ENCODE measurements around the gene SYT7. TPM values are rescaled to one million over a fixed set of nuclear protein-coding genes. Genes with fewer than 3 reads are reported as not detected.

SYT7 gene
- total RNA-seq, 1 experiment from 2014 or later: 0.47 TPM

GRCh38 chr11:61555978-61556377 lies 24.9 kb downstream of the SYT7 start:
- no peak for DNase-seq (ENCODE audit: extremely low read depth, low read depth)

DNA sequence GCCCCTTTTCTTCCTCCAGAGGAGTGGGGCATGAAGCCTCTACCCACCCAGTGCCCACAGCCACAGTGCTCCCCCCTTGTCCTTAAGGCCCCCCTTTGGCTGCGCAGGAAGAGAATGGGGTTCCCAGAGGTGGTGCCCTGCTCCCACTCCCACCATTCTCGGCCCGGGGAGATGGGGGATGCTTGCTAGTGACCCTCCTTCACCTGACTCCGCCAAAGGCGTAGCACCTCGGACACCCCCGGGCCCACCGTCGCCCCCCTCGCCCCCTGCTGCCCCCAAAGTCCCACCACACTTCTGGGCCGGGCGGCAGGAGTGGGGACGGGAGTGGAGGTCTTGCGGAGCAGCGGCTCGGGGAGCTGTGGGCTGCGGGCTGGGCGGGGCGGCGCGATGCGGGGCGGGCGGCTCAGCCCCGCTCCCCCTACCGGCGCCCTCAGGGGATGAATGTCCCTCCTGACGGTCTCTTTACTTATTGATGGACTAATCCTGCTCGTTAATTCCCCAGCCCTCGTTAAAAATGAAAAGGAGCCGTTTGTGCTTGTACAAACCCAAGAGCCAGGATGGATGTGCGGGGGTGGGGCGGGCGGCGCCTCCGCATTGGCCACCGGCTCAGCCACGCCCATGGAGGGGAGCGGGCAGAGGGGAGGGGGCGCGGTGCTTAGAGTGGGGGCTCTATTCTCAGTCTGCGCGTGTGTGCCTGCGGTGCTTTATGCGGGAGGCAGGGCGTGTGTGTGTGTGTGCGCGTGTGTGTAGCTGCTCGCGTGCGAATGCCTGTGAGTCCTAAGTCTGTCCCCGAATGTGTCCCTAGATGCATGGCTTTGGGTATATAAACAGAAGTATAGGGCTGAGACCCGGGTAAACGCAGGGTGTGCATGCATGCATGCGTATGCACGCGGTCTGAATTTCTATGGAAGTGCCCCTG lies 25.6 kb downstream of the SYT7 start:
- no peak for DNase-seq (ENCODE audit: extremely low read depth, low read depth)

DNA sequence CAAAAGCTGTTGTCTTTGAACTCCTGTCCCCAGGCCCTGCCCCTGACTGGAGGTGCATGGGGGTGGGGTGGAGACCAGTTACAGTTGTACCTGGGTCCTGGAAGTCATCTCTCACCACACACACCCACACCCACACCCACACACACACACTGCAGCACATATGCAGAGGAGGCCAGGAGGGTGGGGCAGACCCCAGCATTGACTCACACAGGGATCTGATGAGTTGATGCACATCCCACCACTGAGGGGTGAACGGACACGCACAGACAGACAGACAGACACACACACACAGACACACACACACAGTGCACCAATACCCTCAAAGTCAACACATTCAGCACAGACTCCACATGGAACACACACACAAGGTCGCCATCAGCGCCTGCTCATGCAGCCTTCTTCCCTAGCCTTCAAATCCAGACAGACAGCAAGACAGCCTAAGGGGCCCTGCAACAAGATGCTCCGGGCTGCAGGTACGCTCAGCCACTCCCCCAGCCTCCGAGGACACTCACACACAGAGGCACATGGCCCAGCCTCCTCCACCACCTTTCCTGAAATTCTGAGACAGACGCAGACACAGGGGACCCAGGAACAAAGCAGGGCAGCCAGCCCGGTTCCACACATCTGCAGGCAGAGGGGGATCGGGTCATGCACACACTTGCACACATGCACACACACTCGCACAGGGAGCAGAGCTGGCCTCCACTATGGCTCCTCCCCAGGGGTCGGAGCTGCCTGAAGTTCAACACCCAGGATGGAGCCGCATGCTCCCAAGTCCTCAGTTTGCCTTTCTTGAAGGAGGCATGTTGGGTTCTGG lies 26.5 kb downstream of the SYT7 start:
- DNase-seq (ENCODE audit: extremely low read depth, low read depth): no peak

DNA sequence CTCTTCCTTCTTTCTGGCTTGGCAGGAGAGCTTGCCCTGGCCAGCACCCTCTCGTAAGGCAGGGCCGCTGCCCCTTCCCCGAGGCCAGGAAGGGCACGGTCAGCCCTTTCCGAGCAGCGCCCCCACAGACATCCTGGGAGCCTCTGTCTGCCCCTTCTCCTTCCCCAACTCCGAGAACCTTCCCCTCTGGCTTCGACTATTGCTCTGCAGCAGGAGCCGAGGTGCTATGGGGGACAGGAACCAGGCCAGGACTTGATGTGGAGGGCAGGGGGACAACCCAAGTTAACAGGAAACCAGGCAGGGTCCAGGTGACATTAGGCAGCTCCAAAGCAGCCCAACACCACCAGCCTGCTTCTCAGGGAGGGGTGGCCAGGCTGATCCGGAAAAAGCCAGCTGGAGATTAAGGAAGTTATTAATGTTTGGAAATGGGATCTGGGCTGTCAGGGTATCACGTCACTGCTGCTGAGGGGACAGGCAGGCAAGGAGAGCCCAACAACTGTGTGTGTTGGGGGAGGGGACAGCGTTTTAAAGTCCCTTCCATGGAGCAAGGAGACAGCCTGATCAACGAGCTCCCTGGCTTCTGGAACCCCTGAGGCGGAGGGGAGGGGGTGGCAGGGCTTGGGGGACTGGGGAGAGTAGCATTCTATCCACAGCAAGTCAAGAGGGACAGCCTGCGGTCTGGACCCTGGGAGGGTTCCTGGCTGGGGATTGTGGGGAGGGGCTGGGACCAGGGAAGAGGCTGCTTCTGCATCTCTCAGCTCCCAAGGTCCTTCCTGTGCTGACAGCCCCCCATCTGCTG lies 27.3 kb downstream of the SYT7 start:
- DNase-seq (ENCODE audit: extremely low read depth, low read depth): no peak

- no peak for DNase-seq (ENCODE audit: extremely low read depth, low read depth)
These were observed 28.7 kb downstream of the SYT7 start for GRCh38 chr11:61552108-61552635.

DNA sequence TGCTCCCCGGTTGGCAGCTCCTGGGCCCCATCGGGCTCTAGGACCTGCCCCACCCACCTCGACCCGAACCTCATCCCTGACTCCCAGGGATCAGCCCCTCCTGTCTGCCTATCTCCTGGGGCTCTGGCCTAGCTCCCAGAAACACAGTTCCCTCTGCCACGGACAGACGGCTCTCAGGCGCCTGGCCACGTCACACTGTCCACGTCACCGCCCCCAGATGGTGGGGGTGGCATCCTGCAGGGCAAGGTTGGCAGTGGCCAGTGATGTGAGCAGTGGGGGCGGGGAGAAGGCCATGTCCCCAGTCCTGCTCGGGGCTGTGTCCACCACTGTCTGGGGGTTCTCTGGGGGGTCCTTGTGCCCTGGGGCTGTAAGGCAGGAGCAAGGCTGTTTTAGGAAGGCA lies 29.2 kb downstream of the SYT7 start:
- peak; percentile 15 for DNase-seq (ENCODE audit: extremely low read depth, low read depth)

DNA sequence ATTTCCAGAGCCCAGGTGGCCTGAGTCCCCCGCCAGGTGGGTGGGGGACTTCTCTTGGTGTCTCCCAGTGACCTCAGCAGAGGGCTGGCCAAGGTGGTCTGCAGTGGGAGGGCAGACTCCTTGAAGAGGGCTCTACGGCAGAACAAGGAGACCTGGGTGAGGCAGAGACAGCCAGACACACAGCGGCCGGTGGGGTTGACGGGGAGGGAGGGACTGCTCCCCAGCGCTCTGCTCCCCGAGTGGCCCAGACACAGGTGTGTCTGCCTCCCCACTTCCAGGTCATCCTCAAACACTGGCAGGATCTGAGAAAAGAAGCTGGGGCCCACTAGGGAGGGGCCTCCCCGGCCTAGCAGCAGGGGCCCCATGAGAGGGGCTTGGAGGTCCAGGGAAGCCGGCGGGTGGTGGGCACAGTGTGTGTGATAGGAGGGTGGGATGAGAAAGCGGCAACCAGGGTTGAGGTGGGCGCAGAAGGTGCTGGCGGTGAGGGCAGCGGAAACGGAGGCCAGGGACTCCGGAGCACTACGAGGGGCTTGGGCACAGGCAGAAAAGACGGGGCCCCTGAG lies 30.1 kb downstream of the SYT7 start:
- no peak for DNase-seq (ENCODE audit: extremely low read depth, low read depth)

DNA sequence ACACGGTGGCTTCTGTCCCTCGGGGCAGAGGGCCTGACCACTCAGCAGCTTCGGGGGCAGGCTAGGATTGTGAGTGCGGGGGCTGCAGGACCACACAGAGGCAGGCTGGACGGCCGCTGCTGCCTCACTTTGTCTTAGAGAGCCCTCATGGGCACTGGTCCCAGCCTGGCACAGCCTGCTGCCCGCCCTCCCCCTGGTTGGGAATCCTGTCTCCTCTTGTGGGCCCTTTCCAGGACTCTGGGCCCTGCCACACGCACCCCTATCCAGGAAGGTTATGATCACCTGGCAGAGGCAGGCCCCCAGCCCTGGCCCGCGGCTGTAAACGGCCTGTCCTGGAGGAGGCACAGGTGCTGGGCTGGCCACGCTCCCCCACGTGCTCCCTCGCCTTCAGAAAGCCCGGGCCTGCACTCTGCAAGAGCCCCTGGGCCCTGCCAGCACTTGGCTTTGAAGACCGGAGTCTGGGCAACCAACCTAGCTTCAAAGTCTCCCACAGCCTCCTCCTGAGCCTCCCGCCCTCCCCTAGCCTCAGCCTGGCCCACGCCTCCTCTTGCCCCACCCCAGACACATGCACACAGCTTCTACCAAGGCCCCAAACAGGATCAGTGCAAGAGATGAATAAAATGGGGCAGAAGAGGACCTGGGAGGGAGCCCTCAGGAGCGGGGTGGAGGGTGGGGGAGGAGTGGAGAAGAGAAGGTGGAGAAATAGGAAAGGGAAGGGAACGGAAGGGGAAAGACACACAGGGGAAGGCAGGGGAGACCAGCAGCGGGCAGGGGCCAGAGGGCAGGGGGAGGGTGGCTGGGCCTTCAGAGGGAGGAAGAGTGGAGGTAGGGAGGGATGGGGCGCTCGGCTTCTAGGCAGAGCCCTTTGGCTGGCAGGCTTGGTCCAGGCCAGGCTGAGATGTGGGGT lies 31.0 kb downstream of the SYT7 start:
- DNase-seq (ENCODE audit: extremely low read depth, low read depth): no peak

- DNase-seq (ENCODE audit: extremely low read depth, low read depth): no peak
These were observed 31.7 kb downstream of the SYT7 start for GRCh38 chr11:61549177-61549576.

- DNase-seq (ENCODE audit: extremely low read depth, low read depth): no peak
These were observed 33.6 kb downstream of the SYT7 start for GRCh38 chr11:61547246-61547645.

DNA sequence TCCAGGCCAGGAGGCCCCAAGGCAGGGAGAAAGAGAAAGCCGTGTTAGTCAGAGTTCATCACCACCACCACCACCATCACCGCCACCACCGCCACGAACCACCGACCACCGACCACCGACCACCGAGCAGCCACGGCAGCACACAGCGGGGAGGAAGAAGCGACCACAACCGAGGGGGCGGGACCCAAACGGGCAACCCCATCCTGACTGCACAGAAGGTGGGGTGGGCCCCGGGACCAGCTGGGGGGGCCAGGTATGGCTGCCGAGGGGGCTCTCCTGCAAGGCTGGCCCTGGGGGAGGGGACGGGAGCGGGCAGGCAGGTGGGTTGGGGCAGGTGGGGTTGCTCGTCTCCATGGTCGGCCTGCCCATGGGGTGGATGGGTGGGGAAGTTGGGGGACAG lies 34.2 kb downstream of the SYT7 start:
- DNase-seq (ENCODE audit: extremely low read depth, low read depth): no peak

- DNase-seq (ENCODE audit: extremely low read depth, low read depth): no peak
These were observed 35.0 kb downstream of the SYT7 start for GRCh38 chr11:61545921-61546320.

DNA sequence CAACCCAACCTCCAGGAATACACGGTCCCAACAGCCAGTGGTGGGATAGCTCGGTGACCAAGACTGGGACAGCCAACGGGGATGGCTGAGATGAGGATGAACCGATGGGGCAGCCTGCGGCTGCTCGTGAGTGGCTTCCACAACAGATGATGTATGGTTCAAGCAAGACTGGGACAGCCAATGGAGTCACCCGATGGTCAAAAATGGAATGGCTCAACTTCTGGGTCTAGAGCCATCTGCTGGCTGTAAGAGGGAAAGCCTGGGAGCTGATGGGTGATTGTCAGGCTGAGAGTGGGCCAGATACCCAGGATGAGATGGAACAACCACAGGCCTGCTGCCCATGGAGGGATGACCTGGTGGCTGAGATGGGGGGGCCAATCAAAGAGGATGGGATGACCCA lies 35.5 kb downstream of the SYT7 start:
- no peak for DNase-seq (ENCODE audit: extremely low read depth, low read depth)

- DNase-seq (ENCODE audit: extremely low read depth, low read depth): no peak
These were observed 36.4 kb downstream of the SYT7 start for GRCh38 chr11:61544466-61544865.

- DNase-seq (ENCODE audit: extremely low read depth, low read depth): no peak
These were observed 37.1 kb downstream of the SYT7 start for GRCh38 chr11:61543606-61544306.

DNA sequence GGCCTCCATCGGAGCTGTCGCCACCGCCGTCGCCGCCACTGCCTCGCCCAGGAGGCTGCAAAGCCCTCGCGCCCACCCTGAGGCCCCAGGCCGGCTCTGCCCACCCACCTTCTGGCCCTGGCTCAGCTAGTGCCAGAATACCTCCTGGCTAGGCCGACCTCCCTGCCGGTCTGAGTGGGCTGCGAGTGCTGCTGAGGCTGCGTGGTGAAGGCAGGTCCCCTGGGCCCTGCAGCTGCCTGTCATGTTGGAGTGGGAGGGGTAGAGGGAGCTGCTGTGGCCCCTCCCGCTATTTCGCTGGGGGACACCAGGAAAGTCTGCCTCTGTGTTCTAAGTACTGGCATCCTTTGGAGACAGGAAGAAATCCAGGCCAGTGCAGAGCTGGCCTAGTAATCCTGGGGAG lies 38.2 kb downstream of the SYT7 start:
- no peak for DNase-seq (ENCODE audit: extremely low read depth, low read depth)

DNA sequence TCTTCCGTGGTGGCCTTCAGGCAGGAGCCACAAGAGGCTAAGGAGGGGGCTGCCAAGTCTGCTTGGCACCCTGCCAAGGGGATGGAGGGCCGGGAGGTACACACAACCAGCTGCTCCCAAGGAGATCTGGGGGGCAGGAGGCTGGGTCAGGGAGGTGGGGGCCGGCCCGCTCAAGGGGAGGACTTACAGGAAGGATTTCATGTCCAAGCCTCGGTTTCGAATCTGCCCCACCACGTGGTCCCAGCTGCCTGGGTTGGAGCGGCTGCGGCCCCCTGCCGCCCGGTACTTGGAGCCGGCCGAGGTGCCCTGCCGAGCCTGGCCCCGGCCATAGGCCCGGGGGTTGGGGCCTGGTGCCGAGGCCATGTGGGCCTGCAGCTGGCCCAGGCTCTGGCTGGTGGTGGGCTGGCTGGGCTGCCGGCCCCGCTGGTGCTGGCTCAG lies 38.8 kb downstream of the SYT7 start:
- DNase-seq (ENCODE audit: extremely low read depth, low read depth): no peak

- DNase-seq (ENCODE audit: extremely low read depth, low read depth): no peak
These were observed 39.3 kb downstream of the SYT7 start for GRCh38 chr11:61541598-61541997.

DNA sequence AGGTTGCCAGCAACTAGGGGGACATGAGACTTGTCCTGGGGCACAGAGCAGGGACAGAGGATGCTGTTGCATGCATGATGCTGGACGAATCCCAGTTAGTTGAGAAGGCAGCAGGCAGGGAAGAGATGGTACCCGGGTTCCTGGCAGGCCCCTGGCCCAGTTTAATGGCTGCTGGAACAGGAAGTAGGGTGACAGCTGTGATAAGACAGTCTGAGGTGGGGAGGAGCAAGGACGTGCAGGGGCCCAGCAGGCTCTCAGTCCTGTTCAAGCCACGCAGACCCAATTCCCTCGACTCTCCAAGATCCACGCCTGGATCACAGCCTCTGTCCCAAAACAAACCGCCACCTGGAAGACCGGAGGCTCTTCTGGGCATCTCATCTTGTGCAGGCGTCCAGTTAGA lies 40.3 kb downstream of the SYT7 start:
- no peak for DNase-seq (ENCODE audit: extremely low read depth, low read depth)
